Activated CD4-positive, alpha-beta T cell treated with anti-CD3 and anti-CD28 coated beads, Interleukin-2, amount 10 ng/mL, durations not matched to agents 24 days and 14 days (primary cell): Measurements from ENCODE around the gene ABCG5. TPM values are rescaled to one million over a fixed set of nuclear protein-coding genes. Genes with fewer than 3 reads are reported as not detected.

Experiments
- DNase-seq: peaks from one replicate; pipeline ENCODE4 v3.0.0; 2022
- H3K27ac Mint-ChIP-seq: one replicate; pipeline ENCODE4 v1.8.0; 2022; ENCODE audit warnings: mild to moderate bottlenecking, mixed read lengths
- H3K27me3 Mint-ChIP-seq: one replicate; pipeline ENCODE4 v1.8.0; 2022; ENCODE audit warnings: mixed read lengths
- H3K36me3 Mint-ChIP-seq: one replicate; pipeline ENCODE4 v1.8.0; 2022; ENCODE audit warnings: low read depth, mild to moderate bottlenecking, mixed read lengths
- H3K4me1 Mint-ChIP-seq: one replicate; pipeline ENCODE4 v1.8.0; 2021; ENCODE audit warnings: mixed read lengths
- H3K4me3 Mint-ChIP-seq: one replicate; pipeline ENCODE4 v1.8.0; 2022; ENCODE audit warnings: mild to moderate bottlenecking, moderate library complexity, mixed read lengths
- H3K9me3 Mint-ChIP-seq: one replicate; pipeline ENCODE4 v1.8.0; 2021; ENCODE audit warnings: mixed read lengths
- intact Hi-C: fragments of 100-400 bp; cut with micrococcal nuclease; formaldehyde crosslinking; loops from one replicate; pipeline ENCODE4 v1.15.1; 2023
- total RNA-seq: library from RNA; stranded (reverse); gene quantifications from 2 replicates; pipeline ENCODE4 v1.2.3, GENCODE V29; 2022

ABCG5 gene
- total RNA-seq, 1 donor from 2014 or later, result not detected

DNA sequence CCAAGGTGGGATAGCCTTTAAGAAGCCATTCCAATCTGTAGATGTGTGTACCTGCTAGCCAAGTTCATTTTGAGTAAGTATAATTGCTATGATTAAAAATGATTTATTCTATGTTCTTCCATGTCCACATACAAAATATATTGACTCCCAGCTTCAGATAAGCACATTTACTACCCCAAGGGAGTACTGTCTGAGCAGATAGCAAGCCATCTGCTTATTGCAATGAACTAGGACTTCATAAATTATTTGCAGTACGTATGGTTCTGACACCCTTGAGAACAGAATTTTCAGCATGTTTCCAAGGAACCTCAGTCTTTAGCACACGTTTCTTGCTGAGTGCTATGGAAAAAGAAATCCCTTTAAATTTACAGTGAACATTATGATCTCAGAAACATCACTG lies 28.2 kb downstream of the ABCG5 start:
- no peak overlapping the region for H3K4me3 Mint-ChIP-seq
- H3K36me3 Mint-ChIP-seq, result no peaks in the 10 kb centered on the region
- intact Hi-C loops, result no loop called here
- no peak for DNase-seq
- H3K27ac Mint-ChIP-seq, result no peak overlapping the region
- H3K4me1 Mint-ChIP-seq, result no peaks in the 10 kb centered on the region
- no peaks in the 10 kb centered on the region for H3K9me3 Mint-ChIP-seq
- H3K27me3 Mint-ChIP-seq, result peaks cover 1% of the 10 kb centered on the region

DNA sequence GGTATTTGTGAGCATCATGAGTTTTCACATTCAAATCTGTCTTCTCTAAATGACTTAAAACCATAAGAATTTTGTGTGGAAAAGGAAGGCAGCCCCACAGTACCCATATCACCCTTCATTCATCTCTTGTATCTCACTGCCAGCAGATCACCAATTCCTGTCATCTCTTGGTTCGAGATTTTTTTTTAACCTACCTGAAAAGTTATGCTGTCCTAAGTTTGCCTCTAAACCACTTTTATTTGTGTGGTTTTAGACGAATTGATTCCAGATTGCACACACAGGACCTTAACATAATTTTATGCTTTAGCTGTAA lies 32.0 kb downstream of the ABCG5 start:
- no peaks in the 10 kb centered on the region for H3K9me3 Mint-ChIP-seq
- no peaks in the 10 kb centered on the region for H3K4me1 Mint-ChIP-seq
- no peak overlapping the region for H3K27ac Mint-ChIP-seq
- H3K36me3 Mint-ChIP-seq, result no peaks in the 10 kb centered on the region
- DNase-seq, result peak; percentile 11
- H3K27me3 Mint-ChIP-seq, result peaks cover 1% of the 10 kb centered on the region
- intact Hi-C loops, result no loop called here
- H3K4me3 Mint-ChIP-seq, result no peak overlapping the region

DNA sequence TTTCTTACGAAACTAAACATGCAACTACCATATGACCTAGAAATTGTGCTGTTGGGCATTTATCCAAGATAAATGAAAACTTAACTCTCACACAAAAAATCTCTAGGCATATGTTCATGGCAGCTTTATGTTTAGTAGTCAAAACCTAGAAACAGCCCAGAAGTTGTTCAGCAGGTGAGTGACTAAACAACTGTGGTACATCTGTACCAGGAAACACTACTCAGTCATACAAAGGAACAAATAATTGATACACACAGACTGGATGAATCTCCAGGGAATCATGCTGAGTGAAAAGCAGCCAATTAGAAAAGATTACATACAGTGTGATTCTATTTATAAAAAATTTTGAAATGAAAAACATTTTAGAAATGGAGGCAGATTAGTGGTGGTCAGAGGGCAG lies 35.5 kb downstream of the ABCG5 start:
- no peak overlapping the region for H3K4me3 Mint-ChIP-seq
- H3K4me1 Mint-ChIP-seq, result no peaks in the 10 kb centered on the region
- H3K27me3 Mint-ChIP-seq, result peaks cover 1% of the 10 kb centered on the region
- intact Hi-C loops, result no loop called here
- no peaks in the 10 kb centered on the region for H3K36me3 Mint-ChIP-seq
- DNase-seq, result peak; percentile 14
- H3K27ac Mint-ChIP-seq, result no peak overlapping the region
- H3K9me3 Mint-ChIP-seq, result no peaks in the 10 kb centered on the region

DNA sequence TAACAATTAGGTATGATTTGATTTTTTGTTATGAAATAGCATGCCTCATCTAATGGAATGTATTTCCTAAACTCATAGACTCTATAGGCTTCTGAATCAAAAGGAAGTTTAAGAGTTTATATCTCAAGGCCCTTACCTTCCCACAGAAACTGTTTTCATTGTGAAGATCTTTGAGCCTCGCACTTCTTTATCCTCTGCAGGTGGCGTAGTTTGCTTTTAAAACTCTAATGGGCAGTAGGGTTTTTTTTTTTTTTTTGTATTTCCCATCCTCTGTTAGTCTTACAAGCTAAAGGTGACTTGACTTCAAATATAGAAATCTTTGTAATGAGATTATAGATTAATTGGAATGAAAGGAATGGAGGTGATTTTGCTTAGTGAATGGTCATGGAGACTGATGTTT lies 36.5 kb downstream of the ABCG5 start:
- H3K9me3 Mint-ChIP-seq, result no peaks in the 10 kb centered on the region
- DNase-seq, result peak; percentile 5
- no peaks in the 10 kb centered on the region for H3K36me3 Mint-ChIP-seq
- H3K27me3 Mint-ChIP-seq, result no peaks in the 10 kb centered on the region
- H3K4me1 Mint-ChIP-seq, result no peaks in the 10 kb centered on the region
- H3K4me3 Mint-ChIP-seq, result no peak overlapping the region
- intact Hi-C loops, result no loop called here
- no peak overlapping the region for H3K27ac Mint-ChIP-seq

DNA sequence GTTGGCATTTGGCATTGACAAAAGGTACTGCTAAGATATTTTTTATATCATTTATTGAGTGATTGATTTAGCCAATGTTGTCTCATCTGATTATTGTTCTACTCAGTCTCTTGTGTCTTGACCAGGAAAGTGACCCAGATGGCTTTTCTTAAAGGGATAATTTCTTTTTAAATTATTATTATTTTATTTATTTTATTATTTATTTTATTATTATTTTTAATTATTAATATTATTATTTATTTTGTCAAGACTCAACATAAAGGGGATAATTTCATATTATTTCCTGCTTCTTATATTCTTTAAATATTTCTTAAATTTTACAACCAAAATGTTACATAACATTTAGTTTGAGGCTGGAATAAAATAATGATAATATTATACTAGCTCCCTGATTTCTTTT lies 37.7 kb downstream of the ABCG5 start:
- H3K27me3 Mint-ChIP-seq, result no peaks in the 10 kb centered on the region
- no peaks in the 10 kb centered on the region for H3K36me3 Mint-ChIP-seq
- DNase-seq, result no peak
- H3K4me1 Mint-ChIP-seq, result no peaks in the 10 kb centered on the region
- H3K27ac Mint-ChIP-seq, result no peak overlapping the region
- H3K9me3 Mint-ChIP-seq, result no peaks in the 10 kb centered on the region
- H3K4me3 Mint-ChIP-seq, result no peak overlapping the region
- intact Hi-C loops, result no loop called here

DNA sequence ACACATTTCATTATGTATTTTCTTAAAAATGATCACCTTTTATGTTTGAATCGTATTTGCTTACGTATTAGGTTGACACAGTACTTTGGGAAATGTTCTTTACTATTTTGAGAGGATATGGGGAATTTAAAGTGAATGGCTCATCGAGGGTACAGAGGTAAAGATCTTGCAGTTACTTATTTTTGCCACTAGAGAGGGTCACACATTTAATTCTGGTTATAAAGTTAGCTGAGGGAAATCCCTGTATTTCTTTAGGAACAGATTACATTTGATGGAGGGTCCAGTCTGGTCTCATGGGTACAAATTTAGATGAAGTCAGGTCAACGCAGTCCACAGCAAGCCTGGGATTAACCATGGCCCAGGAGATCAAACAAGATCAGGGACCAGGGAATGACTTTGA lies 40.3 kb downstream of the ABCG5 start:
- Mint-ChIP-seq H3K36me3 (no peaks in the 10 kb centered on the region), H3K27me3 (no peaks in the 10 kb centered on the region), H3K4me1 (no peaks in the 10 kb centered on the region), H3K9me3 (no peaks in the 10 kb centered on the region), H3K4me3 (no peak overlapping the region), H3K27ac (no peak overlapping the region)
- DNase-seq, result peak; percentile 26
- intact Hi-C loops, result no loop called here

DNA sequence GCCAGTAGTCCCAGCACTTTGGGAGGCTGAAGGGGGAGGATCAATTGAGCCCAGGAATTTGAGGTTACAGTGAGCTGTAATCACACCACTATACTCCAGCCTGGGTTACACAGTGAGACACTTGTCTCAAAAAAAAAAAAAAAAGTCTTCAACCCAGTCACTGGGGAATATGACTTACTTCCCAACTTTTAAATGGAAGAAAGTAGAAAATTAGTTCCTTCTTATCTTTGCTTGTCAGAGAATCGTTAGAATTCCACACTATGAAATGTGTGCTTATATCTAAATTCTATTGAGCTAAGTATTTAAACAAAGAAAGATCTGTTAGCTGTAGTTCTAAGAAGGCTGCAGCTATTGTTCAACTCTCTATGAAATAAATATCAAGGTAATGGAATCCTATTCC lies 42.4 kb downstream of the ABCG5 start:
- Mint-ChIP-seq H3K9me3 (no peaks in the 10 kb centered on the region), H3K27ac (no peak overlapping the region), H3K4me3 (no peak overlapping the region), H3K4me1 (no peaks in the 10 kb centered on the region), H3K36me3 (no peaks in the 10 kb centered on the region), H3K27me3 (no peaks in the 10 kb centered on the region)
- DNase-seq, result no peak
- intact Hi-C loops, result no loop called here

DNA sequence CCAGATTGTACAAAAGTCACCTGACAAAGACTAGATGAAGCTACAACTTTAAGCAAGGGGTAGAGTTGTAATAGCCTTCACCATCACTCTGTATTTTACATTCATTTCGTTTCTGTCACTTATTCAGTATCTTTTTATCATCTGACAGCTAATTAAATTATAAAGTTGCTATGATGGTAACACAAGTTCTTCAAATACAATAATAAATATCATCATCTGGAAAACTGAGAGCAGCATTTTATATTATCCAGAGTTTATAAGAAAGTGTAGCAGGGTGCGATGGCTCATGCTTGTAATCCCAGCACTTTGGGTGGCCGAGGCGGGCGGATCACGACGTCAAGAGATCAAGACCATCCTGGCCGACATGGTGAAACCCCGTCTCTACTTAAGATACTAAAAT lies 43.7 kb downstream of the ABCG5 start:
- Mint-ChIP-seq H3K4me1 (no peaks in the 10 kb centered on the region), H3K9me3 (no peaks in the 10 kb centered on the region), H3K27ac (no peak overlapping the region), H3K27me3 (no peaks in the 10 kb centered on the region), H3K36me3 (no peaks in the 10 kb centered on the region), H3K4me3 (no peak overlapping the region)
- DNase-seq, result no peak
- intact Hi-C loops, result no loop called here

DNA sequence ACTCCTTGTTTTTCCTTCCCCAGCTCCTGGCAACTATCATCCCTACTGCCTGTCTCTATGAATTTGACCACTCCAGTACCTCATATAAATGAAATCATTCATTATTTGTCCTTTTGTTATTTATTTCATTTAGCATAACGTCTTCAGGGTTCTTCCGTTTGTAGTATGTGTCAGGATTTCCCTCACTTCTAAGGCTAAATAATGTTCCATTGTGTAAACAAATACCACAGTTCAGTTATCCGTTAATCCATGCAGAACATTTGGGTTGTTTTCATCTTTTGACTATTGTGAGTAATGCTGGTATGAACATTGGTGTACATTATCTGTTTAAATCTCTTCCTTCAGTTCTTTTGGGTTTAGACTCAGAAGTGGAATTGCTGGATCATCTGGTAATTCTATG lies 46.0 kb downstream of the ABCG5 start:
- Mint-ChIP-seq H3K4me3 (no peak overlapping the region), H3K4me1 (no peaks in the 10 kb centered on the region), H3K9me3 (no peaks in the 10 kb centered on the region), H3K27ac (no peak overlapping the region), H3K27me3 (no peaks in the 10 kb centered on the region), H3K36me3 (peaks cover 1% of the 10 kb centered on the region)
- no peak for DNase-seq
- intact Hi-C loops, result no loop called here

DNA sequence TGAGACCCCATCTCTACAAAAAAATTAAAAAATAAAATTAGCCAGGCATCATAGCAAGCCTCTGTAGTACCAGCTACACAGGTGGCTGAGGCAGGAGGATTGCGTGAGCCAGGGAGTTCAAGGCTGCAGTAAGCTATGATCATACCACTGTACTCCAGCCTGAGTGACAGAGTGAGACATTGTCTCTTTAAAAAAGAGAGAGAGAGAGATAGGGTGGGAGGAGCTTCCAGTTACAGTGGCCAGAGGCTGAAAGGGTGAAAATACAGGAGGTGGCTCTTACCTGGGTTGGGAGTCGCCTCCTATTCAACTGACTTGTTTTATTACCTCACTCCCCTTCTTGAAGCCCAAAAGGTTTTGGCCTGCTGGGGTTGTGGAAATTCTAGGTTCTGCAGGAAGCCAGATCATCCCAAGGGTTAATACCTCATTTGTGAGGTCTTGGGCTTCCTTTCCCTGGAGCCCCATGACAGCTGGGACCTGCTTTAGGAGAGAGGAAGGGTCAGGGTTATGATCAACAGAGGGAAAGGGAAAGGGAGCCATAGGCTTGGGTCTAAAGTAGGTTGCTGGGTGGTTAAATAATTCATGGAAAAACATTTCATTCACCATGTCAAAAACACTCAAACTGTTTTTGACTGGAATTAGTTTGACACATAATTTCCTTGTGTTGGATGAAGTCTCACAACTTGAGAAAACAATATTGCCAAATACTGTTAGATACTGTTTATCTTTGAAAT lies 47.4 kb downstream of the ABCG5 start:
- peaks cover 1% of the 10 kb centered on the region for H3K36me3 Mint-ChIP-seq
- H3K4me1 Mint-ChIP-seq, result no peaks in the 10 kb centered on the region
- H3K27me3 Mint-ChIP-seq, result no peaks in the 10 kb centered on the region
- DNase-seq, result no peak
- no peak overlapping the region for H3K27ac Mint-ChIP-seq
- intact Hi-C loops, result no loop called here
- no peak overlapping the region for H3K4me3 Mint-ChIP-seq
- H3K9me3 Mint-ChIP-seq, result no peaks in the 10 kb centered on the region

DNA sequence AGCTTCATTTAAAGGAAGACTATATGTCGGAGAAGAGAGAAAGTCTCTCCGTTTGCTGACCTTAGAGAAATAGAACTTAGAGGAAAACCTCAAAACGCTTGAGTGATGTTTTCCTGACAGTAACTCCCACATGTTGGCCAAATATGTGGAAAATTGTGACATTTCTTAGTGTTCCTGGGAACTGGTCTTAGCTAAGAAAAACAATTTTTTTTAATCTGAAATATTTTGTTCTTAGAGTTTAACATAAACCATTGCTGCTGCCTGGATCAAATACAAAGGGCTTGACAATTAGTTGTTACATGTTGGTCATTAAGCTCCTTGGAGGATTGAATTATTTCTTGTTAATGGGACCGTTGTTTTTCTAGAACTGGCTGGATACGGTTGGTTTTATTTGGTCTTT lies 48.5 kb downstream of the ABCG5 start:
- H3K9me3 Mint-ChIP-seq, result no peaks in the 10 kb centered on the region
- peaks cover 1% of the 10 kb centered on the region for H3K36me3 Mint-ChIP-seq
- H3K4me3 Mint-ChIP-seq, result no peak overlapping the region
- no peaks in the 10 kb centered on the region for H3K27me3 Mint-ChIP-seq
- intact Hi-C loops, result no loop called here
- H3K27ac Mint-ChIP-seq, result no peak overlapping the region
- DNase-seq, result no peak
- no peaks in the 10 kb centered on the region for H3K4me1 Mint-ChIP-seq

DNA sequence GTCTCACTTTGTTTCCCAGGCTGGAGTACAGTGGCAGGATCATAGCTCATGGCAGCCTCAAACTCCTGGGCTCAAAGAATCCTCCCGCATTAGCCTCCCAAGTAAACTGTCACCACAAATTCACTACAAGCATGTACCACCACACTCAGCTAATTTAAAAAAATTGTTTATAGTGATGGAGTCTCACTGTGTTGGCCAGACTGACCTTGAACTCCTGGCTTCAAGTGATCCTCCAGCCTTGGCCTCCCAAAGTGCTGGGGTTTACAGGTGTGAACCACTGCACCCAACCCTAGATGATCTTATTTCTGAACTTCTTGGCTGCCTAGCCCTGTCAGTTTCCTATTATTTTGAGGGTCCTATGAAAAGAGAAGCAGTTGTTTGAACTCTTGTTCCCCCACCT lies 50.0 kb downstream of the ABCG5 start:
- Mint-ChIP-seq H3K27ac (no peak overlapping the region), H3K4me3 (no peak overlapping the region), H3K4me1 (no peaks in the 10 kb centered on the region), H3K27me3 (no peaks in the 10 kb centered on the region), H3K36me3 (peaks cover 1% of the 10 kb centered on the region), H3K9me3 (no peaks in the 10 kb centered on the region)
- peak; percentile 37 for DNase-seq
- intact Hi-C loops, result no loop called here

DNA sequence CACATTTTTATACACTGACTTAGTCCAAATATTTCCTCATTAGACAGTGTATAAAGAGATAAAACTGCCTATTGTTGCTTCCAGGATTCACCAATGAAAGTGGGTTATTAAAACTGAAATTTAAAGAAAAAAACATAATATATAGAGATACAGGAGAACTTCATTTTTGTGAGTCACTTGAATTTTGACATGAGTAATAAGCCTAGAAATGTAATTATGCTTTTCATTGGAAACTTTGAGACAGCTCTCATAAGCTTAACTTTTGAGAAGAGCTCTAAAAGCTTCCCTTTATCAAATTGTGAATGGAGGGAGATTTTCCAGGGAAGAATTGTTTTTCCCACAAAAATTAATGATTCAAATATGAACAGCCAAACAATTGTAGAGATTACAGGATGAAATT lies 50.7 kb downstream of the ABCG5 start:
- DNase-seq, result no peak
- Mint-ChIP-seq H3K27me3 (no peaks in the 10 kb centered on the region), H3K36me3 (peaks cover 1% of the 10 kb centered on the region), H3K4me1 (no peaks in the 10 kb centered on the region), H3K9me3 (no peaks in the 10 kb centered on the region), H3K4me3 (no peak overlapping the region), H3K27ac (no peak overlapping the region)
- intact Hi-C loops, result no loop called here

DNA sequence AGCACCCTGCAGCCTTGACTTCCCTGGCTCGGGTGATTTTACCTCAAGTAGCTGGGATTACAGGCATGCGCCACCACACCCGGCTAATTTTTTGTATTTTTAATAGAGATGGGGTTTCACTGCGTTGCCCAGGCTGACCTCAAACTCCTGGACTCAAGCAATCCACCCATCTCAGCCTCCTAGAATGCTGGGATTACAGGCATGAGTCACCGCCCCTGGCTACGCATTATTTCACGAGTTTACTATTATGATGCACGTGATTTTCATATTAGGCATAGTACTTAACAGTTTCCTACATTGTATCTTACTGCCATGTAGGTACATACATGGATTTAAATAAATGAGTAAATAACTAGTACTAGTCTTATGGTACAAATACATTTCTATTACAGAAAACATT lies 60.4 kb downstream of the ABCG5 start:
- Mint-ChIP-seq H3K27ac (no peak overlapping the region), H3K4me3 (no peak overlapping the region), H3K27me3 (no peaks in the 10 kb centered on the region), H3K36me3 (peaks cover 2% of the 10 kb centered on the region), H3K9me3 (peaks cover 3% of the 10 kb centered on the region), H3K4me1 (peaks cover 18% of the 10 kb centered on the region)
- intact Hi-C loops, result loop anchor here (10.0 kb wide), 2 partner anchors 483 to 587 kb away; partner anchors contain the start of genes CAMKMT and PREPL
- DNase-seq, result no peak

DNA sequence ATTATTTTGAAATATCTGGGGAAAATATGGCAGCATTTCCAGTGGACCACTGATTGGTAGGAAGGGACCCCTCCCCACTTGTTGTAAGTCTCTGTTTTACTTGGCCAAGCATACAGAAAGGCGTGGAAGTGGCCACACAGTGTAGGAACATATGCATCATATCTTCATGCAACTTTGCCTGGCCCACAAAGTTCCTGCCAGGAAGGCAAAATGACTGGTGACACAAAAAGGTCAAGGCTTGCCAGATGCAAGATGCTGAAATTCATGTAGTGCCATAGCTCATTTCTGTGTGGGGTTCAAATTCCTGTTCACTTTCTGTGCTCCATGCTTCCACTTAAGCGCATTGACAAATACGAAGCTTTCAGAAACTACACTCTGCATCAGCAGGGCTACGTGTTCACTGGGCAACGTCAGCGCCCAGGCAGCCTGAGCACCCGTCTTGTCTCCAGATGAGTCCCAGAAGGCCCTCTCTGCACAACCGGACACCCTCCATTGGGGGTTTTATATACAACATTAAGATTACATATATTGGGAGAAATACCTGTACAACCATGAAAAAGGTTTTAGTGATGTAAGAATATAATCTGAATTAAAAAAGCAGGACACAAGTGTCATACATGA lies 61.2 kb downstream of the ABCG5 start:
- H3K36me3 Mint-ChIP-seq, result peaks cover 2% of the 10 kb centered on the region
- DNase-seq, result no peak

More for the DNA sequence above, 61.2 kb downstream of the ABCG5 start:
- Mint-ChIP-seq H3K9me3 (peaks cover 3% of the 10 kb centered on the region), H3K27ac (no peak overlapping the region), H3K4me3 (no peak overlapping the region), H3K27me3 (no peaks in the 10 kb centered on the region), H3K4me1 (peaks cover 18% of the 10 kb centered on the region)
- intact Hi-C loops, result loop anchor here (10.0 kb wide), 2 partner anchors 483 to 587 kb away; partner anchors contain the start of genes CAMKMT and PREPL
